HCT116 (cell line): ENCODE results near the gene SLAIN2. TPM values are rescaled to one million over a fixed set of nuclear protein-coding genes. Genes with fewer than 3 reads are reported as not detected.

Experiments
- ATAC-seq: fragments of 200-7000 bp; cut with Tn5 transposase; 2 replicates; pipeline ENCODE4 v1.9.1; 2020; ENCODE audit warnings: mild to moderate bottlenecking, moderate library complexity
- BruUV-seq: library from RNA; stranded (reverse); fragments of 400-500 nt; replicated peaks from 2 replicates; lab custom pipeline; 2021; lab: Mats Ljungman, UMichigan
- CTCF ChIA-PET: fragments of 300-600 bp; sonication (Branson Sonifier 250); formaldehyde crosslinking; loops from one replicate; lab custom pipeline; 2021; ENCODE audit warnings: antibody characterized with exemption; lab: Charles Lee
- POLR2A ChIA-PET: fragments of 300-600, 350-600 bp; sonication (Branson Sonifier 250); formaldehyde crosslinking; loops from one replicate; lab custom pipeline; 2021; ENCODE audit warnings: antibody characterized with exemption; lab: Charles Lee
- RAD21 ChIA-PET, 2 experiments: fragments of 300-600 bp; sonication (Branson Sonifier 250); formaldehyde crosslinking; loops; one replicate each; lab custom pipeline; 2023; ENCODE audit warnings: low total read pairs in 2 of 2; ENCODE audit not compliant: uncharacterized antibody in 2 of 2, unreplicated experiment in 2 of 2, low non-redundant PET in 1 of 2; lab: Charles Lee
- DNase-seq: peaks from one replicate; pipeline ENCODE4 v3.0.0-alpha.2; 2010; ENCODE audit warnings: low read depth, low spot score
- H2AFZ ChIP-seq: fragments of 200-600 bp; shearing (Covaris generic), sonication (generic); 2 replicates; pipeline ENCODE4 v1.6.1; 2017; ENCODE audit warnings: low read depth, mixed run types, mixed read lengths, antibody characterized with exemption, low read length; ENCODE audit not compliant: poor library complexity, severe bottlenecking
- H3K27ac ChIP-seq: 2 replicates; pipeline ENCODE4 v1.5.1; 2012; ENCODE audit warnings: low read depth, low read length
- H3K27me3 ChIP-seq: fragments of 200-600 bp; sonication (generic); 2 replicates; pipeline ENCODE4 v1.6.1; 2016; ENCODE audit warnings: mixed run types, low read length, mixed read lengths; ENCODE audit not compliant: insufficient read depth
- H3K36me3 ChIP-seq, 2 experiments: fragments of 200-500 bp in 1 of 2; fragments of 200-600 bp in 1 of 2; sonication (Bioruptor generic) in 1 of 2; sonication (generic) in 1 of 2; 2 replicates each; pipeline versions ENCODE4 v1.5.1 to v1.6.1; 2014 to 2016; ENCODE audit warnings: low read length in 2 of 2, inconsistent platforms in 1 of 2, mixed read lengths in 1 of 2, mixed run types in 1 of 2; ENCODE audit not compliant: insufficient read depth in 2 of 2, control insufficient read depth in 1 of 2
- H3K4me1 ChIP-seq, 2 experiments: fragments of 200-600 bp in 1 of 2; sonication (generic) in 1 of 2; 2 replicates each; pipeline versions ENCODE4 v1.5.1 to v1.6.1; 2012 to 2017; ENCODE audit warnings: low read length in 2 of 2, inconsistent platforms in 1 of 2, mild to moderate bottlenecking in 1 of 2, mixed read lengths in 1 of 2, mixed run types in 1 of 2, moderate library complexity in 1 of 2; ENCODE audit not compliant: insufficient read depth in 2 of 2, control insufficient read depth in 1 of 2
- H3K4me2 ChIP-seq: fragments of 200-600 bp; sonication (generic); 2 replicates; pipeline ENCODE4 v1.6.1; 2017; ENCODE audit warnings: mixed run types, low read length, mixed read lengths
- H3K4me3 ChIP-seq, 2 experiments: fragments of 200-600 bp in 1 of 2; sonication (generic) in 1 of 2; replicated peaks in 1 of 2; 2 replicates each; pipeline ENCODE4 v1.5.1; 2011 to 2016; ENCODE audit warnings: low read length in 2 of 2, control low read depth in 1 of 2, low read depth in 1 of 2, mild to moderate bottlenecking in 1 of 2, mixed read lengths in 1 of 2, mixed run types in 1 of 2
- H3K79me2 ChIP-seq: fragments of 200-600 bp; sonication (generic); 2 replicates; pipeline ENCODE4 v1.6.1; 2017; ENCODE audit warnings: mild to moderate bottlenecking, mixed run types, low read length, moderate library complexity, mixed read lengths; ENCODE audit not compliant: insufficient read depth
- H3K9ac ChIP-seq: fragments of 200-600 bp; sonication (generic); 2 replicates; pipeline ENCODE4 v1.6.1; 2016; ENCODE audit warnings: low read length, mixed read lengths
- H3K9me2 ChIP-seq: fragments of 200-600 bp; sonication (generic), shearing (Covaris generic); 2 replicates; pipeline ENCODE4 v1.6.1; 2017; ENCODE audit warnings: mixed run types, mild to moderate bottlenecking, moderate library complexity; ENCODE audit not compliant: insufficient read depth
- H3K9me3 ChIP-seq, 2 experiments: fragments of 200-500 bp in 1 of 2; fragments of 200-600 bp in 1 of 2; sonication (Bioruptor generic) in 1 of 2; sonication (generic) in 1 of 2; 2 replicates each; pipeline ENCODE4 v1.6.1; 2014 to 2017; ENCODE audit warnings: low read length in 2 of 2, mixed read lengths in 2 of 2, inconsistent platforms in 1 of 2, low read depth in 1 of 2, mild to moderate bottlenecking in 1 of 2, mixed run types in 1 of 2, moderate library complexity in 1 of 2; ENCODE audit not compliant: control insufficient read depth in 1 of 2, insufficient read depth in 1 of 2
- H4K20me1 ChIP-seq: fragments of 200-600 bp; sonication (generic), shearing (Covaris generic); 2 replicates; pipeline ENCODE4 v1.6.1; 2017; ENCODE audit warnings: mixed run types, mild to moderate bottlenecking, moderate library complexity; ENCODE audit not compliant: insufficient read depth
- CBX3 ChIP-seq: IDR thresholded peaks from 2 replicates; pipeline ENCODE4 v1.6.1; 2012; ENCODE audit warnings: low read depth
- CEBPB ChIP-seq: IDR thresholded peaks from 2 replicates; pipeline ENCODE4 v1.6.1; 2012; ENCODE audit warnings: low read depth
- EGR1 ChIP-seq: IDR thresholded peaks from 2 replicates; pipeline ENCODE4 v1.6.1; 2012; ENCODE audit warnings: low read depth
- POLR2A ChIP-seq: IDR thresholded peaks from 2 replicates; pipeline ENCODE4 v1.7.0; 2011; ENCODE audit warnings: borderline replicate concordance; ENCODE audit not compliant: insufficient read depth, insufficient read length; ENCODE audit errors: extremely low read depth
- POLR2AphosphoS5 ChIP-seq: IDR thresholded peaks from 2 replicates; pipeline ENCODE4 v1.6.1; 2011; ENCODE audit warnings: mild to moderate bottlenecking, low read depth, low read length, moderate library complexity
- RAD21 ChIP-seq: IDR thresholded peaks from 2 replicates; pipeline ENCODE4 v1.6.1; 2012; ENCODE audit warnings: low read depth, mild to moderate bottlenecking
- ZFX ChIP-seq: fragments of 450-650 bp; IDR thresholded peaks from 2 replicates; pipeline ENCODE4 v1.6.1; 2017
- intact Hi-C: fragments of 100-400 bp; cut with micrococcal nuclease; formaldehyde crosslinking; loops from 2 replicates; pipeline ENCODE4 v1.10.0; 2022
- total RNA-seq: library from RNA; stranded (reverse); gene quantifications from one replicate; pipeline ENCODE4 v1.2.1, GENCODE V29; 2021; ENCODE audit not compliant: unreplicated experiment
- TF ChIP-seq, protein P1 (sequence below), 3 experiments: fragments of 200-600 bp in 1 of 3; sonication (generic) in 1 of 3; IDR thresholded peaks in 2 of 3; conservative IDR thresholded peaks in 1 of 3; 2 replicates each; pipeline ENCODE4 v1.5.1; 2012 to 2017; ENCODE audit warnings: low read depth in 2 of 3, low read length in 2 of 3, antibody characterized with exemption in 1 of 3, borderline replicate concordance in 1 of 3, control low read depth in 1 of 3, mild to moderate bottlenecking in 1 of 3, mixed read lengths in 1 of 3, mixed run types in 1 of 3, moderate library complexity in 1 of 3; ENCODE audit not compliant: insufficient read depth in 1 of 3

Gene SLAIN2
- total RNA-seq, 1 experiment from 2014 or later = 50.3 TPM

- RAD21 ChIA-PET = no interaction called here
- no peak for ATAC-seq
- intact Hi-C loops = no loop called here
These were observed 78.8 kb downstream of the SLAIN2 start for GRCh38 chr4:48420144-48420543.

DNA sequence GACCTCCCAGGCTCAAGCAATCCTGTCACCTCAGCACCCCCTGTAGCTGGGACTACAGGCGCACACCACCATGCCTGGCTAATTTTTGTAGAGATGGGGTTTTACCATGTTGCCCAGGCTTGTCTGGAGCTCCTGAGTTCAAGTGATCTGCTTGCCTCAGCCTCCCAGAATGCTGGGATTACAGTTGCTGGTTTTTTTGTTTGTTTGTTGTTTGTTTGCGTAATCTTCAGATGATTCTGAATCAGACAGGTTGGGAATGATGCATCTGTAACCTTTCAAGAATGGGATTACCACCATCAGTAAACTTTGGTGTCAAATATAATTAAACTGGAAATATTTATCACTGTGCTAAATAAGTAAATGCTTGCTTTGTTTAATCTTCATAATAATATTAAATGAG lies 79.8 kb downstream of the SLAIN2 start:
- H2AFZ ChIP-seq = no peak overlapping the region
- intact Hi-C loops = no loop called here
- no peaks in the 10 kb centered on the region for H3K27me3 ChIP-seq
- H3K9me3 ChIP-seq = no peaks in the 10 kb centered on the region
- peaks cover 5 to 8% of the 10 kb centered on the region in 2 experiments; a peak in 3 of 4 replicates for H3K36me3 ChIP-seq
- no TSS peak for BruUV-seq
- H3K4me1 ChIP-seq = no peaks in the 10 kb centered on the region
- H3K27ac ChIP-seq = no peak overlapping the region
- TF ChIP-seq RAD21 = no peak
- no peak for TF ChIP-seq CBX3
- TF ChIP-seq POLR2A = no peak
- no peak for TF ChIP-seq EGR1
- TF ChIP-seq, protein P1, sequence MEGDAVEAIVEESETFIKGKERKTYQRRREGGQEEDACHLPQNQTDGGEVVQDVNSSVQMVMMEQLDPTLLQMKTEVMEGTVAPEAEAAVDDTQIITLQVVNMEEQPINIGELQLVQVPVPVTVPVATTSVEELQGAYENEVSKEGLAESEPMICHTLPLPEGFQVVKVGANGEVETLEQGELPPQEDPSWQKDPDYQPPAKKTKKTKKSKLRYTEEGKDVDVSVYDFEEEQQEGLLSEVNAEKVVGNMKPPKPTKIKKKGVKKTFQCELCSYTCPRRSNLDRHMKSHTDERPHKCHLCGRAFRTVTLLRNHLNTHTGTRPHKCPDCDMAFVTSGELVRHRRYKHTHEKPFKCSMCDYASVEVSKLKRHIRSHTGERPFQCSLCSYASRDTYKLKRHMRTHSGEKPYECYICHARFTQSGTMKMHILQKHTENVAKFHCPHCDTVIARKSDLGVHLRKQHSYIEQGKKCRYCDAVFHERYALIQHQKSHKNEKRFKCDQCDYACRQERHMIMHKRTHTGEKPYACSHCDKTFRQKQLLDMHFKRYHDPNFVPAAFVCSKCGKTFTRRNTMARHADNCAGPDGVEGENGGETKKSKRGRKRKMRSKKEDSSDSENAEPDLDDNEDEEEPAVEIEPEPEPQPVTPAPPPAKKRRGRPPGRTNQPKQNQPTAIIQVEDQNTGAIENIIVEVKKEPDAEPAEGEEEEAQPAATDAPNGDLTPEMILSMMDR (IDR thresholded peaks at IDR 0.05 in 2 of 3, conservative IDR thresholded peaks at IDR 0.05 in 1 of 3; ENCODE audit: borderline replicate concordance in 1 of 3, insufficient read depth in 1 of 3, low read depth in 2 of 3, low read length in 2 of 3) = no peak
- ChIA-PET POLR2A (no interaction called here), CTCF (no interaction called here), RAD21 (no interaction called here)
- no peaks in the 10 kb centered on the region for H4K20me1 ChIP-seq
- H3K4me2 ChIP-seq = no peak overlapping the region
- H3K4me3 ChIP-seq = no peak overlapping the region
- ATAC-seq = no peak
- H3K9ac ChIP-seq = no peak overlapping the region
- DNase-seq = no peak
- H3K9me2 ChIP-seq = no peaks in the 10 kb centered on the region
- H3K79me2 ChIP-seq = no peaks in the 10 kb centered on the region

More at GRCh38 chr4:48420144-48420543, 78.8 kb downstream of the SLAIN2 start:
- Histone ChIP-seq H3K27me3 (no peaks in the 10 kb centered on the region), H3K36me3 (peaks cover 5 to 8% of the 10 kb centered on the region in 2 experiments; a peak in 3 of 4 replicates), H4K20me1 (no peaks in the 10 kb centered on the region), H3K9me2 (no peaks in the 10 kb centered on the region), H3K9ac (no peak overlapping the region), H3K79me2 (no peaks in the 10 kb centered on the region)
- no TSS peak for BruUV-seq
- CTCF ChIA-PET = no interaction called here
- no peak for DNase-seq
- TF ChIP-seq CEBPB = no peak
- TF ChIP-seq POLR2AphosphoS5 = no peak
- no peak for TF ChIP-seq ZFX
- TF ChIP-seq, all 23 proteins: peak for 0
- Histone ChIP-seq H3K4me3 (no peak overlapping the region), H3K27ac (no peak overlapping the region), H2AFZ (no peak overlapping the region), H3K9me3 (no peaks in the 10 kb centered on the region), H3K4me1 (no peaks in the 10 kb centered on the region), H3K4me2 (no peak overlapping the region)
- POLR2A ChIA-PET = no interaction called here
